Fibroblast of villous mesenchyme (primary cell): ENCODE measurements around the gene FZR1. TPM values are rescaled to one million over a fixed set of nuclear protein-coding genes. Genes with fewer than 3 reads are reported as not detected.

ENCODE experiments used
- DNase-seq: peaks from one replicate; pipeline ENCODE4 v3.0.0-alpha.2; 2010; ENCODE audit warnings: low read depth
- H3K4me3 ChIP-seq: 2 replicates; pipeline ENCODE4 v1.5.1; 2011; ENCODE audit warnings: low read depth, mild to moderate bottlenecking, low read length
- CTCF ChIP-seq: IDR thresholded peaks from 2 replicates; pipeline ENCODE4 v1.5.1; 2012; ENCODE audit warnings: low read depth, mild to moderate bottlenecking, low read length; ENCODE audit not compliant: insufficient read depth
- total RNA-seq: library from RNA; depleted of rRNA; stranded (reverse); fragments of >200 nt; gene quantifications from 2 replicates; pipeline ENCODE4 v1.2.3, GENCODE V29; 2012

FZR1 gene
- total RNA-seq, 1 donor: 37.6 TPM

- TF ChIP-seq CTCF: no peak
- no peak for DNase-seq
- H3K4me3 ChIP-seq: no peak overlapping the region
Measured at GRCh38 chr19:3547767-3548282, 41.7 kb downstream of the FZR1 start.

- H3K4me3 ChIP-seq: no peak overlapping the region
- no peak for DNase-seq
- TF ChIP-seq CTCF: no peak
Measured at GRCh38 chr19:3548606-3549005, 42.5 kb downstream of the FZR1 start.

GRCh38 chr19:3549816-3550215, 43.7 kb downstream of the FZR1 start:
- no peak for DNase-seq
- H3K4me3 ChIP-seq: no peak overlapping the region
- no peak for TF ChIP-seq CTCF

GRCh38 chr19:3550947-3551791, 45.1 kb downstream of the FZR1 start:
- H3K4me3 ChIP-seq: no peak overlapping the region
- DNase-seq: no peak
- TF ChIP-seq CTCF: no peak

- no peak for TF ChIP-seq CTCF
- no peak for DNase-seq
- H3K4me3 ChIP-seq: no peak overlapping the region
Measured at GRCh38 chr19:3551792-3552095, 45.6 kb downstream of the FZR1 start.

- DNase-seq: no peak
- H3K4me3 ChIP-seq: no peak overlapping the region
- no peak for TF ChIP-seq CTCF
Measured at GRCh38 chr19:3554254-3555083, 48.4 kb downstream of the FZR1 start.
